Measurements from ENCODE around the gene SHISA7.
"Not testable (repeated sequence)": the region's sequence is repeated elsewhere in the genome, so short reads cannot be mapped to it uniquely, and the experiment has no call there.

The SHISA7 gene

DNA sequence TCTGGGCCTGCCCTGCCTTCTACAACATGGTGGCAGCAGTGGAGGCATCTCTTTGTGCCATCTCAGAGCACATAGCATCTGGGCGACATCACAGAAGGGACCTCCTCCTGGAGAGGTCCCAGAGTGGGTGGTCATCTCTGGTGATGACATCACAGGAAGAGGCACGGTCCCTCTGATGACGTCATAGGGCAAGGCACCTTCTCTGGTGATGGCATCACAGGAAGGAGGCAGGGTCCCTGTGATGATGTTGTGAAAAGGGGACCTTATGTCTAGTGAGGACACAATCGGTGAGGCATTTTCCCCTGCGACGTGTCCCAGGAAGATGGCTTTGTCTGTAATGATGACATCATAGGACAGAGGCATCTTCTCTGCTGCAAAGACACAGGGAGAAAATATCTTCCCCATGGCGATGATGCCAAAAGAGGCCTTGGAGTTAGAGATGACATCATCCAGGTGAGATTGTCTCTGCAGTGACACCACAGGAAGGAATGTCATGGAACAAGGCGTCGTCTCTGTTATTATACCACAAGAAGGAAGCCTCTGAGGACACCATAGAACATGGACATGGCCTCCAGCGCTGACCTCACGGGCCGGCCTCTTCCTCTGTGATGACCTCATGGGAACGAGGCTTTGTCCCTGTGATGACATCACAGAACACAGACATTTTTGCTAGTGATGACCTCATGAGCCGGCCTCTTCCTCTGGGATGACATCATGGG lies 10.7 kb downstream of the SHISA7 start:
- in situ Hi-C loops (cut with MboI; ENCODE audit: low sequenced_read_pairs, unreplicated experiment), result no loop called here
- no peak for DNase-seq (ENCODE audit: low spot score)
- TF ChIP-seq, protein P1, sequence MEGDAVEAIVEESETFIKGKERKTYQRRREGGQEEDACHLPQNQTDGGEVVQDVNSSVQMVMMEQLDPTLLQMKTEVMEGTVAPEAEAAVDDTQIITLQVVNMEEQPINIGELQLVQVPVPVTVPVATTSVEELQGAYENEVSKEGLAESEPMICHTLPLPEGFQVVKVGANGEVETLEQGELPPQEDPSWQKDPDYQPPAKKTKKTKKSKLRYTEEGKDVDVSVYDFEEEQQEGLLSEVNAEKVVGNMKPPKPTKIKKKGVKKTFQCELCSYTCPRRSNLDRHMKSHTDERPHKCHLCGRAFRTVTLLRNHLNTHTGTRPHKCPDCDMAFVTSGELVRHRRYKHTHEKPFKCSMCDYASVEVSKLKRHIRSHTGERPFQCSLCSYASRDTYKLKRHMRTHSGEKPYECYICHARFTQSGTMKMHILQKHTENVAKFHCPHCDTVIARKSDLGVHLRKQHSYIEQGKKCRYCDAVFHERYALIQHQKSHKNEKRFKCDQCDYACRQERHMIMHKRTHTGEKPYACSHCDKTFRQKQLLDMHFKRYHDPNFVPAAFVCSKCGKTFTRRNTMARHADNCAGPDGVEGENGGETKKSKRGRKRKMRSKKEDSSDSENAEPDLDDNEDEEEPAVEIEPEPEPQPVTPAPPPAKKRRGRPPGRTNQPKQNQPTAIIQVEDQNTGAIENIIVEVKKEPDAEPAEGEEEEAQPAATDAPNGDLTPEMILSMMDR (IDR thresholded peaks at IDR 0.05; ENCODE audit: borderline replicate concordance, control extremely low read depth, extremely low read depth, insufficient read depth, missing control alignments), result no peak

DNA sequence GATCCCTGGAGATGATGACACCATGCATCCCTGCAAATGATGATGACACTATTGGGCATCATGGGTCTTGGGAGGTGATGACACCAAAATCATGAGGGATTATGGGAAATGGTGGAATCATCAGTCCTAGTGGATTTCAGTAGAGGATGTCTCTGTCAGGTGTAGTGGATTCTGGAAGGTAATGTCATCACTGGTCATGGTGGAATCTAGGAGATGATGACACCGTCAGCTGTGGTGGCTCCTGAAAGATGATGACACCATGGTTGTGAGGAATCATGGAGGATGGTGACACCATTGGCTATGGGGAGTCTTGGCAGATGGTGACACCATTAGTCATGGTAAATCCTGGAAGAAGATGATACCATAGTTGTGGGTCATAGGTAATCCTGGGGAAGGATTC lies 11.9 kb downstream of the SHISA7 start:
- in situ Hi-C loops (cut with MboI; ENCODE audit: low sequenced_read_pairs, unreplicated experiment), result no loop called here
- DNase-seq (ENCODE audit: low spot score), result no peak
- TF ChIP-seq, protein P1 (IDR thresholded peaks at IDR 0.05; ENCODE audit: borderline replicate concordance, control extremely low read depth, extremely low read depth, insufficient read depth, missing control alignments), result no peak

DNA sequence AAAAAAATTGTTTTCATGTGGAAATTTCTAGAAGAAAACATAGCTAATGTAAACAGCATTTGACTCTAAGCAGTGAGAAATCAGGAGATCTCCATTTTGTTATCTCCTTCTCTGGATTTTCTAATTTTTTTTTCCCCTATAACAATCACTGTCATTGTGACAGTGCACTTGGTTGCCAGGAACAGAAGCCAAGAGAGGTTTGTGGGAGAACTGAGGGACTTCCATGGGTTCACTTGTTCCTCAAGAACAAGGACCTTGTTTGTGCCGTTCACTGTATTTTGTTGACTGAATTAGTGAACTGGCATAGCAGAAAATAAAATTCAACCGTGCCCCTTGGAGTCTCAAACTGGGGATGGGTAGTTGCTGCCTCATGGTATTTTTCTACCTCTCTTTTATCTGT lies 17.1 kb downstream of the SHISA7 start:
- in situ Hi-C loops (cut with MboI; ENCODE audit: low sequenced_read_pairs, unreplicated experiment), result no loop called here
- TF ChIP-seq, protein P1 (IDR thresholded peaks at IDR 0.05; ENCODE audit: borderline replicate concordance, control extremely low read depth, extremely low read depth, insufficient read depth, missing control alignments), result no peak
- no peak for DNase-seq (ENCODE audit: low spot score)

DNA sequence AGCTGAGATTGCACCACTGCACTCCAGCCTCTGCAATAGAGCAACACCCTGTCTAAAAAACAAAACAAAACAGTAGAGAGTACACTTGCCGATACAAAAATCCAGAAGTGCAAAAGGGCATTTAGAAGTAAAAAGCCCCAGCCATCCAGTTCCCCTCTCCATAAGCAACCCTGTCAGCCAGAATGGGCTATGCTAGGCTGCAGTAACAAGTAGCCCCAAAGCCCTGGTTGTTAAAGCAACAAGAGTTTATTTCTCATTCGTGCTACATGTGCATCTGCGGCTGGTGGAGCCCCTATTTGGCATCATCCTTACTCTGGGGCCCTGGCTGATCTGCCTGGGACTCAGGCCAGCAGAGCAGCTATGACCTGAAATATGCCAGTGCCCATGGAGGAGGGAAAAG lies 18.6 kb downstream of the SHISA7 start:
- TF ChIP-seq, protein P1 (IDR thresholded peaks at IDR 0.05; ENCODE audit: borderline replicate concordance, control extremely low read depth, extremely low read depth, insufficient read depth, missing control alignments), result no peak
- in situ Hi-C loops (cut with MboI; ENCODE audit: low sequenced_read_pairs, unreplicated experiment), result no loop called here
- DNase-seq (ENCODE audit: low spot score), result no peak

DNA sequence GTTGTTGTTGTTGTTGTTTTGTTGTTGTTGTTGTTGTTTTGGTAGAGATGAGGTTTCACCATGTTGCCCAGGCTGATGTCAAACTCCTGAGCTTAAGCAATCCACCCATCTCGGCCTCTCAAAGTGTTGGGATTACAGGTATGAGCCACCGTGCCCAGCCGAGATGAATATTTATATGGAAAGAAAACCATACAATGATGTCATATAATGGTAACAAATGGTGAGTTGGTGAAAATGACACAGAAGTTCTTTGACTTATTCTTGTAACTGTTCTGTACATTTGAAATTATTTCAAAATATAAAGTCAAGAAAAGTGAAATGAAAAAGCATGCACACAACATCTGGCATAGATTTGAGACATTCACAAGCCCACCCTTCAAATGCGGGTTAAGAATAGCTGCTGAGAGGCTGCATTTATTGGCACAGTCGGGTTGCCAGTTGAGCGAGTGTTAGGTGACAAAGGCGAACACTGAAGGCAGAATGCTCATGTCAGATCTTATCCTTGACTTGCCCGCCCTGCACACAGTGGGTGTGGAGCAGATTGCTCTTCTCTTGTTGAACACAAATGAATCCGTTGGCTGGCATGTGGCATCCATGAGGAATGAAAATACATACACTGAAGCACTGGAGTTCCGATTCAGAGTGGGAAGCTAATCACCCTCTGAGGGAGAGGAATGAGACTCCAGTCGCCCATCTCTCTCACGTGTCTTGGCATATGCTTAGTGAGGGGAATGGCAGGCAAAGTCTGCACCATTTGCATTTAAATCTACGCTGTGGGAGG lies 19.7 kb downstream of the SHISA7 start:
- TF ChIP-seq, protein P1 (IDR thresholded peaks at IDR 0.05; ENCODE audit: borderline replicate concordance, control extremely low read depth, extremely low read depth, insufficient read depth, missing control alignments), result no peak
- DNase-seq (ENCODE audit: low spot score), result no peak
- in situ Hi-C loops (cut with MboI; ENCODE audit: low sequenced_read_pairs, unreplicated experiment), result no loop called here

DNA sequence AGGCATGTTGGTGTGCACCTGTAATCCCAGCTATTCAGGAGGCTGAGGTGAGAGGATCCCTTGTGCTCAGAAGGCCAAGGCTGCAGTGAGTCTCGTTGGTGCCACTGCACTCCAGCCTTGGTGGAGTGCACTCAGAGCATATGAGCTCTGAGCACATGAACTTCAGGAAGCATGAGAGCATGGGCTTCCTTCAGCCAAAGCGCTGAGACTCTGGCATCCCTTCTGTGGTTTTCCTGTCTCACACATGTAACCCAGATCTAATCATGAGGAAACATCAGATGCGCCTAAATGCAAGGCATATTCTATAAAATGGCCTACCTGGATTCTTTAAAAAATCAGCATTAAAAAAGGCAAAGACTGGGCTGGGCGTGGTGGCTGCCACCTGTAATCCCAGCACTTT lies 21.8 kb downstream of the SHISA7 start:
- DNase-seq (ENCODE audit: low spot score); in situ Hi-C loops (cut with MboI; ENCODE audit: low sequenced_read_pairs, unreplicated experiment): not testable (repeated sequence)

DNA sequence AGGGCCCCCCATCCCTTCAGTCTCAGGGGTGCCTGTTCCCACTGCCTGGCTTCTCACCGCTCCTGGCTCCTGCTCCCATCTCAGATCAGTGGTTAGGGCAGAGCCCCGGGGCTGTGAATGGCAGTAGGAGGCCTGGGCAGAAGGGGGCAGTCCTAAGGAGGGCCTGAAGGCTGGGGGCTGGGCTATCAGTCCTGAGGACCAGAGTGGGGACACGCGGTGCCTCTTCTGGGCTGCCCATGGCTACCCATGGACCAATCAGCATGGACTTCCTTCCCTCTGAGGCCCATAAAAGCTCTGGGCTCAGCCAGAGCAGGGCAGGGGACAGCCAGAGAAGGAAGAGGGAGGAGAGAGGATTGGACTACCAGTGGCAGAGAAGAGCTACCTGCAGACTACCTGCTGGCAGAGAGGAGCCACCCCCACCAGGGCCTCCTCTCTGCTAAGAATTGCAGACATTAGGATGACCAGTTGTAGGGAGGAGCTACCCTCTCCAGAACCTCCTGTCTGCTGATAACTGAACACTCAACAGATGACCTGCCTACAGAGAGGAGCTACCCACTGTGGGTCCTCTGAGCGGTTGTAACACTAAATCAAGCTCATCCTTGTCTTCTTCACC lies 23.4 kb downstream of the SHISA7 start:
- TF ChIP-seq, protein P1 (IDR thresholded peaks at IDR 0.05; ENCODE audit: borderline replicate concordance, control extremely low read depth, extremely low read depth, insufficient read depth, missing control alignments), result no peak
- DNase-seq (ENCODE audit: low spot score), result no peak
- in situ Hi-C loops (cut with MboI; ENCODE audit: low sequenced_read_pairs, unreplicated experiment), result no loop called here

Data from GM13976 (cell line).